ENCODE data around the gene CFAP90.

The CFAP90 gene

GRCh38 chr5:7789567-7789966 lies 61.4 kb downstream of the CFAP90 start:
- DNase-seq (ENCODE audit: low spot score) = no peak
- no peak for TF ChIP-seq CTCF (IDR thresholded peaks at IDR 0.05)
- Histone ChIP-seq H3K27ac (no peak overlapping the region), H3K4me3 (no peak overlapping the region)

GRCh38 chr5:7787770-7788169 lies 63.2 kb downstream of the CFAP90 start:
- no peak for TF ChIP-seq CTCF (IDR thresholded peaks at IDR 0.05)
- no peak for DNase-seq (ENCODE audit: low spot score)
- Histone ChIP-seq H3K4me3 (no peak overlapping the region), H3K27ac (no peak overlapping the region)

- Histone ChIP-seq H3K27ac (no peak overlapping the region), H3K4me3 (no peak overlapping the region)
- no peak for TF ChIP-seq CTCF (IDR thresholded peaks at IDR 0.05)
- DNase-seq (ENCODE audit: low spot score) = no peak
Measured at GRCh38 chr5:7784683-7785380, 66.1 kb downstream of the CFAP90 start.

GRCh38 chr5:7781899-7782298 lies 69.0 kb downstream of the CFAP90 start:
- H3K4me3 ChIP-seq = no peak overlapping the region
- no peak for TF ChIP-seq CTCF (IDR thresholded peaks at IDR 0.05)
- no peak for DNase-seq (ENCODE audit: low spot score)
- H3K27ac ChIP-seq = no peak overlapping the region

Data from coronary artery (tissue), 2 donors.